Measurements from ENCODE around the gene ANK2. TPM values are rescaled to one million over a fixed set of nuclear protein-coding genes. Genes with fewer than 3 reads are reported as not detected.

ANK2 gene
- total and polyA plus RNA-seq, 2 experiments from 2014 or later: 7.7 to 40.4 TPM

GRCh38 chr4:113293043-113293560 is 243.6 kb downstream of the ANK2 start:
- TF ChIP-seq EZH2phosphoT487 (IDR thresholded peaks at IDR 0.05; ENCODE audit: unreplicated experiment) (no peak), REST (IDR thresholded peaks at IDR 0.05; ENCODE audit: unreplicated experiment) (no peak), JUNB (IDR thresholded peaks at IDR 0.05; ENCODE audit: unreplicated experiment) (no peak), POLR2AphosphoS5 (IDR thresholded peaks at IDR 0.05; ENCODE audit: low read depth) (no peak)
- Histone ChIP-seq H2AFZ (0 out of 2 replicates have a peak overlapping the region, but pooled peaks have one; percentile 7), H3K79me2 (replicated peaks; ENCODE audit: insufficient read depth) (no peaks in the 10 kb centered on the region), H3K27ac (ENCODE audit: low read depth) (peak overlapping the region; percentile 91), H3K36me3 (ENCODE audit: insufficient read depth) (no peaks in the 10 kb centered on the region), H3K4me1 (ENCODE audit: insufficient read depth) (peaks cover 36% of the 10 kb centered on the region), H3F3A (replicated peaks; ENCODE audit: low read depth) (peaks cover 22% of the 10 kb centered on the region; the same call in 1 of the 2 replicates), H3K4me3 (peak overlapping the region; percentile 37), H4K20me1 (replicated peaks; ENCODE audit: insufficient read depth) (no peaks in the 10 kb centered on the region), H3K27me3 (ENCODE audit: insufficient read depth) (no peaks in the 10 kb centered on the region), H3K9me2 (ENCODE audit: insufficient read depth) (no peaks in the 10 kb centered on the region), H3K4me2 (peak overlapping the region; percentile 65)
- H3K9me3 Mint-ChIP-seq: no peaks in the 10 kb centered on the region
- DNase-seq (ENCODE audit: low spot score): peak; percentile 37
- no peaks in the 10 kb centered on the region for H3K36me3 Mint-ChIP-seq (ENCODE audit: low read depth)
- peak overlapping the region; percentile 93 for H3K27ac Mint-ChIP-seq
- H3K4me1 Mint-ChIP-seq: peaks cover 66% of the 10 kb centered on the region
- ATAC-seq: peak; percentile 40
- H3K4me3 Mint-ChIP-seq: peak overlapping the region; percentile 65
- no peaks in the 10 kb centered on the region for H3K27me3 Mint-ChIP-seq (ENCODE audit: insufficient read depth, low read depth, poor library complexity)

GRCh38 chr4:113293674-113294073 is 244.2 kb downstream of the ANK2 start:
- Histone ChIP-seq H3K79me2 (replicated peaks; ENCODE audit: insufficient read depth) (no peaks in the 10 kb centered on the region), H3K4me1 (ENCODE audit: insufficient read depth) (peaks cover 36% of the 10 kb centered on the region), H3K9me2 (ENCODE audit: insufficient read depth) (no peaks in the 10 kb centered on the region), H3K27ac (ENCODE audit: low read depth) (peak overlapping the region; percentile 91; the same call in 1 of the 2 replicates), H3K4me3 (peak overlapping the region; percentile 37), H3K27me3 (ENCODE audit: insufficient read depth) (no peaks in the 10 kb centered on the region), H3F3A (replicated peaks; ENCODE audit: low read depth) (peaks cover 22% of the 10 kb centered on the region; the same call in 1 of the 2 replicates), H4K20me1 (replicated peaks; ENCODE audit: insufficient read depth) (no peaks in the 10 kb centered on the region), H2AFZ (no peak overlapping the region), H3K4me2 (peak overlapping the region; percentile 65), H3K36me3 (ENCODE audit: insufficient read depth) (no peaks in the 10 kb centered on the region)
- H3K9me3 Mint-ChIP-seq: no peaks in the 10 kb centered on the region
- H3K4me1 Mint-ChIP-seq: peaks cover 66% of the 10 kb centered on the region
- H3K27me3 Mint-ChIP-seq (ENCODE audit: insufficient read depth, low read depth, poor library complexity): no peaks in the 10 kb centered on the region
- ATAC-seq: peak; percentile 60
- TF ChIP-seq CTCF (conservative IDR thresholded peaks at IDR 0.05; ENCODE audit: low read depth in 2 of 2): peak; percentile 25 to 49; a peak in 2 of 4 replicates
- TF ChIP-seq JUNB (IDR thresholded peaks at IDR 0.05; ENCODE audit: unreplicated experiment): no peak
- no peak overlapping the region for H3K27ac Mint-ChIP-seq
- H3K36me3 Mint-ChIP-seq (ENCODE audit: low read depth): no peaks in the 10 kb centered on the region
- DNase-seq (ENCODE audit: low spot score): peak; percentile 26
- peak overlapping the region; percentile 32 for H3K4me3 Mint-ChIP-seq
